HG03060 (cell line): ENCODE results near the gene CACTIN.
"Not testable (repeated sequence)": the region's sequence is repeated elsewhere in the genome, so short reads cannot be mapped to it uniquely, and the experiment has no call there.

Source experiments
- ATAC-seq: cut with Tn5 transposase; IDR thresholded peaks from one replicate; pipeline ENCODE4 v1.9.1; 2021; ENCODE audit warnings: low read depth, moderate number of reproducible peaks; ENCODE audit not compliant: unreplicated experiment

CACTIN gene

GRCh38 chr19:3626473-3627350 lies at the start of gene CACTIN:
Gene CACTIN (minus strand): TSS chr19:3626790. CDS start chr19:3626762, 28 bp downstream.
- ATAC-seq, result peak; percentile 76

- ATAC-seq, result no peak
Observed at GRCh38 chr19:3674784-3675543, 48.4 kb upstream of the CACTIN start.

- ATAC-seq, result no peak
Observed at GRCh38 chr19:3673506-3674439, 47.2 kb upstream of the CACTIN start.

- no peak for ATAC-seq
Observed at GRCh38 chr19:3672993-3673392, 46.4 kb upstream of the CACTIN start.

- ATAC-seq, result no peak
Observed at GRCh38 chr19:3672575-3672948, 46.0 kb upstream of the CACTIN start.

- no peak for ATAC-seq
Observed at GRCh38 chr19:3671680-3672574, 45.3 kb upstream of the CACTIN start.

- no peak for ATAC-seq
Observed at GRCh38 chr19:3670796-3671679, 44.4 kb upstream of the CACTIN start.

GRCh38 chr19:3669947-3670795 lies 43.6 kb upstream of the CACTIN start:
- ATAC-seq, result no peak

- no peak for ATAC-seq
Observed at GRCh38 chr19:3669082-3669946, 42.7 kb upstream of the CACTIN start.

- ATAC-seq, result no peak
Observed at GRCh38 chr19:3668331-3669081, 41.9 kb upstream of the CACTIN start.

- ATAC-seq, result no peak
Observed at GRCh38 chr19:3667766-3668165, 41.2 kb upstream of the CACTIN start.

GRCh38 chr19:3667037-3667638 lies 40.5 kb upstream of the CACTIN start:
- ATAC-seq, result no peak

- not testable (repeated sequence) for ATAC-seq
Observed at GRCh38 chr19:3666545-3666856, 39.9 kb upstream of the CACTIN start.

- no peak for ATAC-seq
Observed at GRCh38 chr19:3665681-3666544, 39.3 kb upstream of the CACTIN start.
